T-cell (primary cell): ENCODE measurements around the gene F2R. TPM values are rescaled to one million over a fixed set of nuclear protein-coding genes. Genes with fewer than 3 reads are reported as not detected.
"Not testable (repeated sequence)": the region's sequence is repeated elsewhere in the genome, so short reads cannot be mapped to it uniquely, and the experiment has no call there.

Source experiments
- ATAC-seq, 4 experiments: fragments of 200-7000 bp in 3 of 4; fragments of 150-1000 bp in 1 of 4; cut with Tn5 transposase; replicated peaks in 1 of 4; 1 replicate in 3 of 4; 2 replicates in 1 of 4; pipeline ENCODE4 v1.10.0; 2021; ENCODE audit warnings: moderate library complexity in 3 of 4, mild to moderate bottlenecking in 2 of 4, moderate number of reproducible peaks in 1 of 4
- CTCF ChIA-PET, 2 donors: fragments of 300-600 bp; sonication (Branson Sonifier 250); formaldehyde crosslinking; loops; one replicate each; lab custom pipeline; 2022; ENCODE audit warnings: antibody characterized with exemption in 2 of 2; lab: Charles Lee
- POLR2A ChIA-PET, 2 donors: fragments of 300-600 bp; sonication (Branson Sonifier 250); formaldehyde crosslinking; loops; one replicate each; lab custom pipeline; 2022; ENCODE audit warnings: antibody characterized with exemption in 2 of 2; lab: Charles Lee
- DNase-seq, 35 experiments: peaks; one replicate each; pipeline versions ENCODE4 v3.0.0 to v3.0.0-alpha.2; 2013 to 2023
- H3K27ac ChIP-seq: one replicate; pipeline ENCODE4 v1.5.1; 2013; ENCODE audit warnings: low read length
- H3K27me3 ChIP-seq, 2 experiments: replicated peaks in 1 of 2; 1 replicate in 1 of 2; 2 replicates in 1 of 2; pipeline versions ENCODE4 v1.6.1 to v1.7.0; 2013; ENCODE audit warnings: low read length in 1 of 2, mixed read lengths in 1 of 2; ENCODE audit not compliant: control insufficient read depth in 2 of 2, insufficient read depth in 2 of 2; ENCODE audit errors: extremely low read depth in 1 of 2
- H3K36me3 ChIP-seq, 2 donors: 1 replicate in 1 of 2; 2 replicates in 1 of 2; pipeline versions ENCODE4 v1.6.1 to v1.7.0; 2013; ENCODE audit warnings: low read length in 1 of 2; ENCODE audit not compliant: control insufficient read depth in 2 of 2, insufficient read depth in 1 of 2; ENCODE audit errors: extremely low read depth in 1 of 2
- H3K4me1 ChIP-seq, 2 experiments: 1 replicate in 1 of 2; 2 replicates in 1 of 2; pipeline versions ENCODE4 v1.6.1 to v1.7.0; 2013; ENCODE audit warnings: low read length in 2 of 2, mixed read lengths in 1 of 2; ENCODE audit not compliant: insufficient read depth in 2 of 2, control insufficient read depth in 1 of 2; ENCODE audit errors: extremely low read depth in 1 of 2
- H3K4me3 ChIP-seq, 2 donors: 1 replicate in 1 of 2; 2 replicates in 1 of 2; pipeline versions ENCODE4 v1.5.1 to v1.7.0; 2013; ENCODE audit warnings: mild to moderate bottlenecking in 2 of 2, low read length in 1 of 2, moderate library complexity in 1 of 2; ENCODE audit not compliant: control insufficient read depth in 1 of 2; ENCODE audit errors: extremely low read depth in 1 of 2
- H3K9me3 ChIP-seq: 2 replicates; pipeline ENCODE4 v1.7.0; 2013
- H3K27ac Mint-ChIP-seq, 2 donors: one replicate each; pipeline ENCODE4 v1.8.0; 2020 to 2021; ENCODE audit warnings: mild to moderate bottlenecking in 2 of 2, mixed read lengths in 2 of 2
- H3K27me3 Mint-ChIP-seq, 2 donors: one replicate each; pipeline ENCODE4 v1.8.0; 2021 to 2022; ENCODE audit warnings: mixed read lengths in 2 of 2
- H3K36me3 Mint-ChIP-seq: one replicate; pipeline ENCODE4 v1.8.0; 2021; ENCODE audit warnings: mixed read lengths
- H3K4me1 Mint-ChIP-seq, 3 donors: one replicate each; pipeline ENCODE4 v1.8.0; 2020 to 2022; ENCODE audit warnings: mixed read lengths in 3 of 3, mild to moderate bottlenecking in 1 of 3
- H3K4me3 Mint-ChIP-seq, 3 donors: one replicate each; pipeline ENCODE4 v1.8.0; 2020 to 2022; ENCODE audit warnings: mild to moderate bottlenecking in 3 of 3, mixed read lengths in 3 of 3, moderate library complexity in 3 of 3
- H3K9me3 Mint-ChIP-seq, 3 donors: one replicate each; pipeline ENCODE4 v1.8.0; 2020 to 2022; ENCODE audit warnings: mixed read lengths in 3 of 3
- WGBS: methylation state at CpG from one replicate; pipeline ENCODE4 v1.1.5; 2013; ENCODE audit warnings: missing lambda C conversion rate; ENCODE audit not compliant: insufficient coverage; 5-methylcytosine and 5-hydroxymethylcytosine counted together
- total RNA-seq, 35 experiments: library from RNA in 6 of 35; stranded (reverse) in 6 of 35; fragments of 120-200 nt in 1 of 35; gene quantifications; one replicate each; pipeline versions ENCODE4 v1.2.1 to v1.2.4 and lab custom pipeline; 2013 to 2026

The F2R gene
- total RNA-seq, 5 donors from 2014 or later (not counting 1 experiment from before 2014, with no cell fraction given), result 4.3 to 16.3 (median 9.6) TPM

DNA sequence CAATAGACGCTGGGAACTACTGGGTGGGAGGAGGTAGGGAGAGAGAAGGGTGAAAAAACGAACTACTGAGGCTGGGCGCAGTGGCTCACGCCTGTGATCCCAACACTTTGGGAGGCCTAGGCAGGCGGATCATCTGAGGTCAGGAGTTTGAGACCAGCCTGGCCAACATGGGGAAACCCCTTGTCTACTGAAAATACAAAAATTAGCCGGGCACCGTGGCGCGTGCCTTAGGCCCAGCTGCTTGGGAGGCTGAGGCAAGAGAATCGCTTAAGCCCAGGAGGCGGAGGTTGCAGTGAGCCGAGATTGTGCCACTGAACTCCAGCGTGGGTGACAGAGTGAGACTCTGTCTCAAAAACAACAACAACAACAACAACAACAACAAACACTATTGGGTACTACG is 55.1 kb downstream of the F2R start:
- H3K27ac Mint-ChIP-seq, H3K9me3 Mint-ChIP-seq, H3K36me3 Mint-ChIP-seq, H3K4me3 Mint-ChIP-seq, H3K4me3 ChIP-seq, H3K27me3 ChIP-seq, H3K27ac ChIP-seq, H3K4me1 ChIP-seq, H3K9me3 ChIP-seq, H3K27me3 Mint-ChIP-seq, H3K36me3 ChIP-seq, ATAC-seq, DNase-seq, POLR2A ChIA-PET: not testable (repeated sequence)
- 83% methylated on average over 3 of the region's 14 CpGs for WGBS
- H3K4me1 Mint-ChIP-seq, result peaks cover 0 to 11% (median 7%) of the 10 kb centered on the region in 3 donors
- CTCF ChIA-PET, result interaction anchor here in 1 of 2 donors (0.6 kb wide), 1 partner anchor 445 kb away, joined by 4 read pairs; no protein-coding TSS in a partner anchor

DNA sequence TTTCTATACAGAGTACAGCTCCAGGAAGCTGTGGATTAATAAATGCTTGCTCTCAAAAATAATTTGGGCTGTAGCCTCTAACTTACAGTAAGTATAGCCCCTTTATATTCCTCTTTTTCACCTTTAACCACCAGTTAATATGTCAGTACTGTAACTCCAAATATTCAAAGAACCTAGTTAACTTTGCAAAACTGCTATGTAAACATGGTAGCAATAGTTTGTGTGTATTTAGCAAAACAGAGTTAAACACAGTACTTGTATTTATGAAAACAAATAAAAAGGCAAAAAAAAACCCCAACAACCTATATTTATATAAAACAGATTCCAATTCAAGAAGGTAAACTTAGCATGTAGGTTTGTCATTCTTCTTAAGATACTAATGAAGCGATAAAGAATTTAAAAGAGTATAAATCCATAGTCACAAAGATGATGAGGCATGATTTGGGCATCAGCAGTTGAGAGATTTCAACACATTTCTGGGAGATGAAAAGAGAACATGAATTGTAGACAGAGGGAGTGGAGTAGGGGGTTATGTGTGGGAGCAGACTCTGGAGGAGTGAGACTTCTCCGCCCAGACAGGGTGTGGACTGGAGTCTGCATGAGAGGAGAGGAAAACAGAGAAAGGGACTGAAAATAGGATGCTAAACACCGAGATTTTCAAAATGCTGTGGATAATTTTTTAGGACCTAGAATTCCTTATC is 55.9 kb downstream of the F2R start:
- no peaks in the 10 kb centered on the region for H3K36me3 ChIP-seq
- no peaks in the 10 kb centered on the region for H3K9me3 ChIP-seq
- H3K4me1 Mint-ChIP-seq, result peaks cover 0 to 6% (median 3%) of the 10 kb centered on the region in 3 donors
- H3K9me3 Mint-ChIP-seq, result no peaks in the 10 kb centered on the region
- no peak overlapping the region for H3K27ac Mint-ChIP-seq
- no peaks in the 10 kb centered on the region for H3K36me3 Mint-ChIP-seq
- WGBS, result 100% methylated on average over 1 of the region's 3 CpGs
- H3K4me3 Mint-ChIP-seq, result no peak overlapping the region
- no peaks in the 10 kb centered on the region for H3K27me3 ChIP-seq
- H3K4me1 ChIP-seq, result peaks cover 0 to 3% of the 10 kb centered on the region in 2 experiments
- H3K27me3 Mint-ChIP-seq, result no peaks in the 10 kb centered on the region
- no peak for ATAC-seq
- CTCF ChIA-PET, result interaction anchor here in 1 of 2 donors (0.6 to 1.1 kb wide), 2 partner anchors 23 to 446 kb away, joined by 3 to 4 read pairs; no protein-coding TSS in a partner anchor
- DNase-seq, result no peak
- no peak overlapping the region for H3K4me3 ChIP-seq
- H3K27ac ChIP-seq, result no peak overlapping the region
- POLR2A ChIA-PET, result no interaction called here

DNA sequence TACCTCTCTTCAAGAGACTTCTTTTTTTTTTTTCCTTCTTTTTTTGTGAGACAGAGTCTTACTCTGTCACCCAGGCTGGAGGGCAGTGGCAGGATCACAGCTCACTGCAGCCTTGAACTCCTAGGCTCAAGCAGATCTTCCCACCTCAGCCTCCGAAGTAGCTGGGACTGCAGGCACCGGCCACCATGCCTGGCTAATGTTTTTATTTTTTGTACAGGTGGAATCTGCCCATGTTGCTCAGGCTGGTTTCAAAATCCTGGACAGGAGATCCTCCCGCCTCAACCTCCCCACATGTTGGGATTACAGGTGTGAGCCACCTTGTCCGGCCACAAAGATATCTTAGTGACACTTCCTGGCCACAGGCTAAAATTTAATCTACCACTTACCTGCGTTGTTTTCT is 60.0 kb downstream of the F2R start:
- Histone ChIP-seq H3K27me3 (no peaks in the 10 kb centered on the region), H3K4me3 (no peak overlapping the region), H3K27ac (no peak overlapping the region), H3K9me3 (no peaks in the 10 kb centered on the region), H3K36me3 (no peaks in the 10 kb centered on the region), H3K4me1 (peaks cover 0 to 3% of the 10 kb centered on the region in 2 experiments)
- no CpG with 5 or more reads among the region's 5 CpGs for WGBS
- ATAC-seq, result no peak
- H3K4me1 Mint-ChIP-seq, result peaks cover 0 to 3% (median 2%) of the 10 kb centered on the region in 3 donors
- H3K36me3 Mint-ChIP-seq, result no peaks in the 10 kb centered on the region
- CTCF ChIA-PET, result interaction anchor here in 1 of 2 donors (1.0 to 3.3 kb wide), 2 partner anchors 141 to 176 kb away, joined by 5 to 73 read pairs; no protein-coding TSS in a partner anchor
- no peaks in the 10 kb centered on the region for H3K9me3 Mint-ChIP-seq
- DNase-seq, result no peak
- no peak overlapping the region for H3K27ac Mint-ChIP-seq
- H3K4me3 Mint-ChIP-seq, result no peak overlapping the region
- H3K27me3 Mint-ChIP-seq, result no peaks in the 10 kb centered on the region
- POLR2A ChIA-PET, result no interaction called here

DNA sequence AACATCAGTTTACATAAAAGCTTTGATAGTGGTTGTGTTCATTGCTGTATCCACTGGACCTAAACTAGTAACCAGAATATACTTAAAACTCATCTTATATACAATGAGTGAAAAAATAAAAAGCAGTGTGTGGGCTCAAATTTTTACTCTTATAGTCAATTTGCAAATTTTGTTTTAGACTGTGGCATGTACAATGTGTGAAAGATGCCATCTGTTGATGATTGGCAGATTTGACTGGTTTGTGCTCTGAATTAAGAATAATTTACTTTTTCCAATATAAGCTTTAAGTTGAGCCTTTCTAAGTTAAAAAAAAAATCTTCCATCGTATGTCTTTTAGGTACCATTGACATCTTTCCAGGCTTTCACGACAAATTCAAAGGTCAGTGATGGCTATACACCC is 60.5 kb downstream of the F2R start:
- Histone ChIP-seq H3K9me3 (no peaks in the 10 kb centered on the region), H3K27me3 (no peaks in the 10 kb centered on the region), H3K4me1 (peaks cover 0 to 3% of the 10 kb centered on the region in 2 experiments), H3K4me3 (no peak overlapping the region), H3K27ac (no peak overlapping the region), H3K36me3 (no peaks in the 10 kb centered on the region)
- Mint-ChIP-seq H3K9me3 (no peaks in the 10 kb centered on the region), H3K27ac (no peak overlapping the region), H3K36me3 (no peaks in the 10 kb centered on the region), H3K27me3 (no peaks in the 10 kb centered on the region), H3K4me3 (no peak overlapping the region), H3K4me1 (peaks cover 0 to 3% (median 2%) of the 10 kb centered on the region in 3 donors)
- ATAC-seq (no peak), DNase-seq (no peak)
- ChIA-PET CTCF (interaction anchor here (0.6 to 3.3 kb wide), 4 partner anchors 141 to 1402 kb away, joined by 5 to 73 read pairs (median 7); no protein-coding TSS in a partner anchor), POLR2A (interaction anchor here in 1 of 2 donors (0.6 kb wide), 2 partner anchors 44 to 175 kb away, joined by 3 to 4 read pairs; no protein-coding TSS in a partner anchor)
- WGBS, result no CpG with 5 or more reads among the region's 2 CpGs

DNA sequence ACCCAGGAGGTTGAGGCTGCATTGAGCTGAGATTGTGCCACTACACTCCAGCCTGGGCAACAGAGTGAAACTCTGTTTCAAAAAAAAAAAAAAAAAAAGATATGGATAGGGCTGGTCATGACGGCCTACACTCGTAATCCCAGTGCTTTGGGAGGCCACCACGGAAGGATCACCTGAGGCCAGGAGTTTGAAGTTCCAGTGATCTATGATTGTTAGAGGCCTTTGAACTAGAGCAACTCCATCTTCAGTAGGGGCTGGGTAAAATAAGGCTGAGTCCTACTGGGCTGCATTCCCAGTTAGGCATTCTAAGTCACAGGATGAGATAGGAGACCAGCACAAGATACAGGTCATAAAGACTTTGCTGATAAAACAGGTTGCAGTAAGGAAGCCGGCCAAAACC is 64.7 kb downstream of the F2R start:
- H3K27me3 ChIP-seq, H3K27ac Mint-ChIP-seq, H3K9me3 ChIP-seq, H3K27ac ChIP-seq, H3K4me3 ChIP-seq, H3K36me3 ChIP-seq, H3K27me3 Mint-ChIP-seq, POLR2A ChIA-PET, H3K4me1 Mint-ChIP-seq, H3K4me3 Mint-ChIP-seq, H3K9me3 Mint-ChIP-seq, H3K4me1 ChIP-seq, H3K36me3 Mint-ChIP-seq, DNase-seq, ATAC-seq: not testable (repeated sequence)
- CTCF ChIA-PET, result interaction anchor here (0.6 to 0.7 kb wide), 2 partner anchors 64 to 496 kb away, joined by 4 to 5 read pairs; no protein-coding TSS in a partner anchor
- 96% methylated on average over 3 of the region's 4 CpGs for WGBS

DNA sequence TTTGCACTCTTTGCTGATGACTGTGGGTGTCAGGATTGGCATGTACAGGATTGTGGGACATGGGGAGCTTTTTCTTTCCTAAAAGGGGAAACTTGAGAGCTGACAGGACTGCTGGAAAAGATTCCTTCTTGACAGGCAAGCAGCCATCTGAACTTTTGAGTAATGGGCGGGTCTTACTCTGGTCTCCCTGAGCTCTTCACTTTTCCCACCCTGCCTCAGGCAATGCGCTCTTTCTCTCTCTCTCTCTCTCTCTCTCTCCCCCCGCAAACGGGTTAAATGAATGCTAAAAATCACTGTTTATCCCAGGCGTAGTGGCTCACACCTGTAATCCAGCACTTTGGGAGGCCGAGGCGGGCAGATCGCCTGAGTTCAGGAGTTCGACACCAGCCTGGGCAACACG is 65.8 kb downstream of the F2R start:
- CTCF ChIA-PET, result no interaction called here
- whole genome bisulfite sequencing, result 97% methylated on average over 7 of the region's 10 CpGs
- H3K4me1 Mint-ChIP-seq, result no peaks in the 10 kb centered on the region

More for the DNA sequence above, 65.8 kb downstream of the F2R start:
- POLR2A ChIA-PET, result interaction anchor here in 1 of 2 donors (0.6 kb wide), 2 partner anchors 56 to 1380 kb away, joined by 3 read pairs; no protein-coding TSS in a partner anchor
- H3K36me3 Mint-ChIP-seq, result no peaks in the 10 kb centered on the region
- no peaks in the 10 kb centered on the region for H3K9me3 Mint-ChIP-seq
- no peaks in the 10 kb centered on the region for H3K36me3 ChIP-seq
- no peaks in the 10 kb centered on the region for H3K4me1 ChIP-seq
- H3K27ac ChIP-seq, result no peak overlapping the region
- ATAC-seq (no peak), DNase-seq (no peak)
- H3K4me3 ChIP-seq, result no peak overlapping the region
- H3K27me3 Mint-ChIP-seq, result no peaks in the 10 kb centered on the region
- H3K4me3 Mint-ChIP-seq, result no peak overlapping the region
- H3K27ac Mint-ChIP-seq, result no peak overlapping the region
- H3K9me3 ChIP-seq, result no peaks in the 10 kb centered on the region
- H3K27me3 ChIP-seq, result no peaks in the 10 kb centered on the region
